T-helper 2 cell treated with Interferon-gamma antibody and Interleukin-4, amounts not matched to agents 100 ng/mL and 5 ng/mL, for 36 hours (primary cell): ENCODE data around the gene PHF5A. TPM values are rescaled to one million over a fixed set of nuclear protein-coding genes. Genes with fewer than 3 reads are reported as not detected.
"Not testable (repeated sequence)": the region's sequence is repeated elsewhere in the genome, so short reads cannot be mapped to it uniquely, and the experiment has no call there.

ENCODE experiments used
- intact Hi-C: fragments of 100-400 bp; cut with micrococcal nuclease; formaldehyde crosslinking; loops from one replicate; pipeline ENCODE4 v1.15.1; 2023
- total RNA-seq: library from RNA; stranded (reverse); gene quantifications from 2 replicates; pipeline ENCODE4 v1.2.3, GENCODE V29; 2022

PHF5A gene
- total RNA-seq, 1 donor from 2014 or later: 72.6 TPM

- intact Hi-C loops: loop anchor here (1.0 to 10.0 kb wide), 4 partner anchors 22 to 813 kb away; partner anchors contain the start of genes ACO2, MRTFA, RANGAP1 and ST13
Observed at GRCh38 chr22:41447435-41448188, 20.9 kb downstream of the PHF5A start.

DNA sequence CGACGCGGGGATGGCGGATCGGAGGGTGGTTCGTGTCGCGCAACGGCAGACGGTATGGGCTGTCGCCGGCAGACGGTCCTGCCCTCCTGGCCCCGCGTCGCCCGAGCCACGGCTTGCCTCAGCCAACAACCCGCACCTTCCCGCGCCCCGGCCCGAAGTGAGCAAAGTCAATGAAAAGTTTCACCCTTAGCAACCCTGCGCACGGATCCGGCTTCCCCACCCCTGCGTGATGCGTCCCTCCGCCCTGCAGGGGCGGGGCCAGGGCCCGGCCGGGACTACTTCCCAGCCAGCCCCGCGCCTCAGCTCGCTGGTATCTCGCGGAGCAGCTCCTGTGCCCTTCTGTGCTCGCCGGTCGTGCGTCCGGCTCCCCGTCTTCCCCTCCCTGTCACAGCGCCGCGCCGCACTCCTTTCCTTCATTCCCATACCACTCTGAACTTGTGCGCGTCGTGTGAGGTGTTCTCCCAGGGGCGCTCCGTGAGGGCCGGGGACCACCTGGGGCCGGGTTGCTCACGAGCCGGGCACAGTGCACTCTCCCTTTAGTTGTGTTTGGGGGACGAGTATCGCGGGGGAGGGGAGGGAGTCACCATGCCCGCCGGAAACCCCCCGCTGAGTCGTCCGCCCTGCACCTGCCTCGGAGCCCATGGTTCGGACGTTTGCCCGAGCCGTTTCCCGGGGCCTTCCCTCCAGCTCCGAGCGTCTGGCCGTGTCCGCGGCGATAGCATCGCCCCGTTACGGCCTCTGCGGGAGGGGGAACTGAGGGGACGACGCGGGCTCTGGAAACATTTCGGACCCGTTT lies 21.7 kb downstream of the PHF5A start, which contains the start of gene TOB2:
TSS of gene TOB2 (minus strand) at position 163 of the 796 bp plus-strand sequence. CDS start 9,456 bp downstream, outside the sequence.
- intact Hi-C loops: loop anchor here (10.0 kb wide), 2 partner anchors 592 to 812 kb away; partner anchors contain the start of genes MRTFA, ST13 and XPNPEP3

DNA sequence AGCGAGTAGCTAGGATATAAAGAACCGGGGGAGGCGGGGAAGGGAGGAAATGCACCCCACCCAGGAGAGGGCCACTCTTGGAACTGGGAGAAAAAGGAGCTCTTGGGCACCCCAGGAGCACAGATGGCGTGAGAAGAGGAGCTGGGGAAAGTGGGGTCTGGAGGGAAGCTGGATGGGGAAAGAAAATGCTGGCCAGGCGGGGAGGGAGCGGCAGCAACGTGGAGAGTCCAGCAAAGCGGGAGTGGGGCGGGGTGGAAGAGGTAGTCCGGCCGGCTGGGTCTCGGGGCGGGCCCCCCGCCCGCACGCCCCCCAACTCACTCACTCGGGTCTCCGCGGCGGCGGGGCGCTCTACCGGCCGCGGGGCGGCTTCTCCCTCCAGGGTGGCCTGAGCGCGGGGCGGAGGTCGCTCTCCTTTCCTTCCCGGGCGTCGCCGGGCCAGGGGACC lies 22.4 kb downstream of the PHF5A start:
- intact Hi-C loops: loop anchor here (10.0 kb wide), 2 partner anchors 591 to 811 kb away; partner anchors contain the start of genes MRTFA, ST13 and XPNPEP3

DNA sequence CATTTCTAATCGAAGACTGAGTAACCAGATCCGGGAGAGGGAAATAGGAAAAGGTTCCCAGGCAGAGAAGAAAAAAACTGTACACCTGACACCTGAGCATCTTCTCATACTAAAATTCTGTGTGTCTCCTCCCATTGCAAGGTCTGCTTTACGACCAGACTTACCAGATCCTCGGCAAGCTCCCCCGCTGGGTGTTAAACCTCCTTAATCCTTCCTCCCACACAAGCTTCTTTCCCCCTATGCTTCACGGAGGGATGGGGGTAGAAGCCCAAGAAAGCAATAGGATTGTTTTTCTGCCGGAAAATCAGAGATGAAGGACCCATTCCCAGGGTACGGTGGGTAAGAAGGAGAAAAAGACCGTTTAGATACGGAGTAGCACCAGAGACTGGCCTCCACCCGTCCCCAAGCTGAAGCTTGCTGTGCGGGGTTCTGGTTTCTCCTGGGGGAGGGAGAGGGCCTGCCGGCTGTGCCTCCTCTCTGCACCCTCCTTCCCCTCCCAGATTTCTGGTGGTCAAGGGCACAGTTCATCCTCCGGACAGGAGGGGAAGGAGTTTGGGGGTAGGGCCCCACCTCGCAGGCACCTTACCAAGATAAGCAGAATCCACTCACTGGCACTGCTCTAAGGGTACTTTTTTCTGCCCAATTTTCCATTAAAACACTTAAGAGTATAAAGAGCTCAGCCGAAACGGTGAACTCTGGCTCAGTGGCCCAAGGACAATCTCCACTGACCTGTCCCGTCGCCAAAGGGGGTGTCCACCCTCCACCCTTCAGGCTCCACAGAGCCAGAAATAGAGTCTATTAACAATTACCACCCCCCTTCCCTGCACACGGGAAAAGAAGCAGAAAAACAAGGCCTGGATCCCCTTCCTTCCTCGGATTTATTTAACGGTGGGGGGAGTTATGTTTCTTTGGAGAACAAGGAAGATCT lies 23.1 kb downstream of the PHF5A start:
- intact Hi-C loops: loop anchor here (10.0 kb wide), 2 partner anchors 591 to 811 kb away; partner anchors contain the start of genes MRTFA, ST13 and XPNPEP3

- intact Hi-C loops: loop anchor here (1.0 to 10.0 kb wide), 5 partner anchors 25 to 810 kb away; partner anchors contain the start of genes ACO2, DESI1, MRTFA and ST13
Observed at GRCh38 chr22:41444360-41445128, 23.9 kb downstream of the PHF5A start.

DNA sequence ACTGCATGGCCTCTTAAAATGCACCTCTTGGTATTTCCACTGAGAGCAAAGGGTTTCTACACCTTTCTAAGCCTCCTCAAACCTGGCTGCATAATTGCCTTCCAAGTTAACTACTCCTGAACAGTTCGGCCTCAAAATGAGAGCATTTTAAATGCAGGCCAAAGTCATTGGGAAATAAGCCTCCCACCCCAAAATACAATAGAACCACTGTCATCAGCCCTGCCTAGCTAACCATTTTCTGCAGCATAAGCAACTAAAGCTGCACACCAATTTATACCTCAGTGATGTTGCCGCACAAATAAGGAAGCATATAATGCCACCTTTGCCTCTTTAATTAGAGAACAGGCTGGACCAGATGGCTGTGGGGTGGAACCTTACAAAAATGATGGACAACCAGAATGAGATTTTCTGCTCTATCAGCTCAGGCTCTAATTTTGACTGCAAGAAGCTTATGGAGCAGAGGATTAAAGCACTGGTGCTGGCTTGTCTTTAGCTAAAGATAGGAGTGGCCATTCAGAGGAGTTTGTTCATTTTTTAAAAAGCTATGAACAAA lies 26.2 kb downstream of the PHF5A start:
- intact Hi-C loops: loop anchor here (10.0 kb wide), 2 partner anchors 588 to 808 kb away; partner anchors contain the start of genes MRTFA, ST13 and XPNPEP3

DNA sequence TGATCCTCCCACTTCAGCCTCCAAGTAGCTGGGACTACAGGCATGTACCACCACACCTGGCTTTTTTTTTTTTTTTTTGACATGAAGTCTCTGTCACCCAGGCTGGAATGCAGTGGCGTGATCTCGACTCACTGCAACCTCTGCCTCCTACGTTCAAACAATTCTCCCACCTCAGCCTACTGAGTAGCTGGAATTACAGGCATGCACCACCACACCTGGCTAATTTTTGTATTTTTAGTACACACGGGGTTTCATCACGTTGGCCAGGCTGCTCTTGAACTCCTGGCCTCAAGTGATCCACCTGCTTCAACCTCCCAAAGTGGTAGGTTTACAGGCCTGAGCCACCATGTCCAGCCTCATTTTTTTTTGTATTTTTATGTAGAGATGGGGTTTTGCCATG lies 28.0 kb downstream of the PHF5A start:
- intact Hi-C loops: loop anchor here (10.0 kb wide), 2 partner anchors 586 to 806 kb away; partner anchors contain the start of genes MRTFA, ST13 and XPNPEP3

DNA sequence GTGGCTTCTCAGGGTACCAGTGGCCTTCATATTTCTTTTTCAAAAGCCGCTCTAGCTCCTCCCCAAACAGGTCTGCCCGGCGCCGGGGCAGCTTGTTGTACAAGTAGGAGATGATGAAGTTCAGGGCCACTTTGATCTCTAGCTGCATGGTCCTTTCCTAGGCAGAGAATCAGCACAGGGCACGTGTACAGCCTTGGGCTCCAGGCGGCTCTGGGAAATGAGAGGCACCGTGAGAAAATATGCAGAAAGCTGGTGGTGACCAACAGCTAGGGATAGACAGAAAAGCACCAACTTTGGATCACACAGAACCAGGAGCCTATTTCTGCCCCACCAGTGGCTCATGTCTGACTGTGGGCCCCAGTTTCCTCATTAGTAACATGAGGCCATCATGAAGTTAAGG lies 31.3 kb downstream of the PHF5A start:
- intact Hi-C loops: no loop called here

DNA sequence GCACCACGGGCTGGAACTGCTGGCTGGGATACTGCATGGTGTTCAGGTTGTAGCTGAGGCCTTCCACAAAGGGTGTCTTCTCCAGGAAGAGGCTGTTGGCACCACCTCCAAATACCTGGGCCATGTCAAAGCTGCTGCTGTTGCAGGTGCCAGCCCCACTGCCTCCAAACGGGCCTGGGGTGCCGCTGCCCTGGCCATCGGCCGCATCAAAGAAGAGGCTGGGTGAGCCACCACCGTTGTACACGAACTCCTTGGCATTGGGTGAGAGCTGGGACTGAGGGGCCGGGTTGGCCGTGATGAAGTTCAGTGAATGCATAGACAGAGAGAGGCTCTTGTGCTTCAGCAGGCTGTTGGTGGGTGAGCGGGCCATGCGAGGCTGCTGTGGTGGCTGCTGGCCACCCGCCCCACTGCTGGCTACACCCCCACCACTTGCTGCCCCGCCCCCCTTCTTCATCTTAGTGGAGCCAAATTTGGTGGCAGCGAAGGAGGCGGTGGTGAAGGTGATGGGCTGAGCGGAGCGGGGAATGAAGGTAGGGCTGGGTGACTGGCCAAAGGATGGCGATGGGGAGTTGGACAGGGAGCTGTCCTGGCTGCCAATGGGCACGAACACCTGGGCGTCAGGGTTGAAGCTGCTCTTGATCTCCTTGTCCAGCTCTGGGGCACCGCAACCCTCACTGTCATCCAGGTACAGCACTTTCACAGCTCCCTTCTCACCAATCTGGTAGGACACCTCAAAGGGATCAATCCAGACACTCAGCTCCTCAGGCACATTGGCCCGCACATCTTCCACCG lies 32.0 kb downstream of the PHF5A start:
- intact Hi-C loops: no loop called here

DNA sequence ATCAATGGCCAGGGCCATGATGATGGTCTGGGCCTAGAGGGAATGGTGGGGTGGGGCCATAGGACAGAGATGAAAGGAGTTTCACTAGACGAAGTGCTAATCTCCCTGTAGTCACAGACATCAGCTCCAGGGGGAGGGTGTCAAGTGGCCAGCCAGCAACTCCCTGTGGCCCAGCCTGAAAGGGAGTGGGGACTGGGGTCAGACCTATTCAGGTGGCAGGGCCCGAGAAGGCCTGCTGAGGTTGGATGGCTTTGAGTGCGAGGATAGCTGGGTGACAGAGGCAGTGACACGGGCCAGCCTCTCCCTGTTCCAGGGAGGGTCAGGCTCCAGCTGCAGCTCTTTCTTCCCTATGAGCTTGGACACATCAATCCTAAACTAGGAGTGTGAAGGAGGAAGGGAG lies 32.9 kb downstream of the PHF5A start:
- intact Hi-C loops: no loop called here

- intact Hi-C loops: not testable (repeated sequence)
Observed at GRCh38 chr22:41434361-41435003, 34.0 kb downstream of the PHF5A start.

GRCh38 chr22:41433480-41433879 lies 35.0 kb downstream of the PHF5A start:
- intact Hi-C loops: not testable (repeated sequence)

- intact Hi-C loops: no loop called here
Observed at GRCh38 chr22:41431656-41432055, 36.8 kb downstream of the PHF5A start.

DNA sequence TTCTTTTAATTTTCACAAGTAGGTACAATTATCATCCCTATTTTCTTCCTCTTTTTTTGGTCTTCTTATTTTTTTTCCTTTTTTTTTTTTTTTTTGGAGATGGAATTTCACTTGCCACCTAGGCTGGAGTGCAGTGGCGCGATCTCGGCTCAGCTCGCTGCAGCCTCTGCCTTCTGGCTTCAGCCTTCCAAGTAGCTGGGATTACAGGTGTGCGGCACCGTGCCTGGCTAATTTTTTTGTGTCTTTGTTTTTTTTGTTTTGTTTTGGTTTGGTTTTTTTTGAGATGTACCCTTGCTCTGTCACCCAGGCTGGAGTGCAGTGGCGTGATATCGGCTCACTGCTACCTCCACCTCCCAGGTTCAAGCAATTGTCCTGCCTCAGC lies 38.5 kb downstream of the PHF5A start:
- intact Hi-C loops: no loop called here

- intact Hi-C loops: no loop called here
Observed at GRCh38 chr22:41429232-41429950, 39.1 kb downstream of the PHF5A start.

- intact Hi-C loops: no loop called here
Observed at GRCh38 chr22:41425660-41426365, 42.7 kb downstream of the PHF5A start.

DNA sequence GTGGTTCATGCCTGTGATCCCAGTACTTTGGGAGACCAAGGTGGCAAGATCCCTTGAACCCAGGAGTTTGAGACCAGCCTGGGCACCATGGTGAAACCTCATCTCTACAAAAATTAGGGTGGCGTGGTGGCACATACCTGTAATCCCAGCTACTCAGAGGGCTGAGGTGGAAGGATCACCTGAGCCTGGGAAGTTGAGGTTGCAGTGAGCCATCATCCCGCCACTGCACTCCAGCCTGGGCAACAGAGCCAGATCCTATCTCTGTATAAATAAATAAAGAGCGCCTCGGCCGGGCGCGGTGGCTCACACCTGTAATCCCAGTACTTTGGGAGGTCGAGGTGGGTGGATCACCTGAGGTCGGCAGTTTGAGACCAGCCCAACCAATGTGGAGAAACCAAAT lies 49.8 kb downstream of the PHF5A start:
- intact Hi-C loops: no loop called here
